ENCODE results near the gene CPPED1.

CPPED1 gene

DNA sequence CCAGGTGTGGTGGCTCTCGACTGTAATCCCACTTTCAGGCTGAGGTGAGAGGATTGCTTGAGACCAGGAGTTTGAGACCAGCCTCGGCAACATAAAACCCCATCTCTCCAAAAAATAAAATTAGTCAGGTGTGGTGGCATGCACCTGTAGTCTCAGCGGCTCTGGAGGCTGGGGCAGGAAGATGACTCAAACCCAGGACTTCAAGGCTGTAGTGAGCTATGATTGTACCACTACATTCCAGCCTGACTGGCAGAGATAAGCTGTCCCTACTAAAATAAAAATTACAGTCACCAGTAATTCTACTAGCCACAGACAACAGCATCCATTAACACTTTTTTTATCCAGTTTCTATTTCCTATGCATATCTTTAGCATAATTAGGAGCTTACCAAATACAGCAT lies 176.3 kb downstream of the CPPED1 start:
- Histone ChIP-seq H3K36me3 (ENCODE audit: control insufficient read depth, low read depth, low read length) (no peaks in the 10 kb centered on the region), H3K27ac (ENCODE audit: low read length) (no peak overlapping the region), H3K4me1 (ENCODE audit: control insufficient read depth, low read depth, low read length) (no peaks in the 10 kb centered on the region), H3K9me3 (ENCODE audit: control insufficient read depth, low read depth, low read length) (no peaks in the 10 kb centered on the region), H3K4me3 (ENCODE audit: low read length) (no peak overlapping the region), H3K27me3 (ENCODE audit: control insufficient read depth, insufficient read depth, low read length) (no peaks in the 10 kb centered on the region), H3K9ac (ENCODE audit: low read length) (no peak overlapping the region)

DNA sequence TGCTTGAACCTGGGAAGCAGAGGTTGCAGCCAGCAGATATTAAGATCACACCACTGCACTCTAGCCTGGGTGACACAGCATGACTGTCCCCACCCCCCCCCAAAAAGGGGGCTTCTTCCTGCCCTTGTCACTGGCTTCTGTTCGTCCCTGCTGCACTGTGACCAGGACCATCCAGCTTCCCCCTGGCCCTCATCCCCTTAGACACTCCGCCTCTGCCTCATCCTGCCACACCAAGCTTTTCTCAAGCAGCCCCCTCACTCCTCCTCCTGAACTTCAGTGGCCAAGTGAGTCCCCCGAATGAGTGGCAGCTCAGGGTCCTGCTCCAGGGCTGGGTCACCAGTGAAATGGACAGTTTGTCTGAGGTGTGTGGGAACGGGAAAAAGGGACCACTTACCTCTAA lies 177.3 kb downstream of the CPPED1 start:
- H3K27ac ChIP-seq (ENCODE audit: low read length) = no peak overlapping the region
- no peaks in the 10 kb centered on the region for H3K27me3 ChIP-seq (ENCODE audit: control insufficient read depth, insufficient read depth, low read length)
- no peaks in the 10 kb centered on the region for H3K4me1 ChIP-seq (ENCODE audit: control insufficient read depth, low read depth, low read length)
- no peaks in the 10 kb centered on the region for H3K9me3 ChIP-seq (ENCODE audit: control insufficient read depth, low read depth, low read length)
- no peak overlapping the region for H3K4me3 ChIP-seq (ENCODE audit: low read length)
- no peaks in the 10 kb centered on the region for H3K36me3 ChIP-seq (ENCODE audit: control insufficient read depth, low read depth, low read length)
- H3K9ac ChIP-seq (ENCODE audit: low read length) = no peak overlapping the region

DNA sequence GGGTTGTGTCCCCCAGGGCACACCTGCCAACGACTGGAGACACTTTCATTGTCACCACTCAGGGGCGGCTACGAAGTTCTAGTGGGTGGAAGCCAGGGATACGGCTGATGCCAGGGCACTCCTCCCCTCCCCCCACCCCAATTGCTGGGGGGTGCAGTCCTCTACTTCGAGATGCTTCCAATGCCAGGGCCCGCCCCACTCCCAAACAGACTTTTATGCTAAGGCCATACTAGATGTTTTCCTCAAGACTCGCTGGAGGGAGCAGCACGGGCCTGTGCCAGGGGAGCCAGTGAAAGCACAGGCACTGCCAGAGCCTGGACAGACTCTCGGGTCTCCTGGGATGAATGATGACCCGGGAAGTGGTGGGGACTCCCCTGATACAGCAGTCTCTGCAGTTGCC lies 178.0 kb downstream of the CPPED1 start:
- Histone ChIP-seq H3K4me3 (ENCODE audit: low read length) (no peak overlapping the region), H3K36me3 (ENCODE audit: control insufficient read depth, low read depth, low read length) (no peaks in the 10 kb centered on the region), H3K27me3 (ENCODE audit: control insufficient read depth, insufficient read depth, low read length) (no peaks in the 10 kb centered on the region), H3K4me1 (ENCODE audit: control insufficient read depth, low read depth, low read length) (no peaks in the 10 kb centered on the region), H3K27ac (ENCODE audit: low read length) (no peak overlapping the region), H3K9ac (ENCODE audit: low read length) (no peak overlapping the region), H3K9me3 (ENCODE audit: control insufficient read depth, low read depth, low read length) (no peaks in the 10 kb centered on the region)

DNA sequence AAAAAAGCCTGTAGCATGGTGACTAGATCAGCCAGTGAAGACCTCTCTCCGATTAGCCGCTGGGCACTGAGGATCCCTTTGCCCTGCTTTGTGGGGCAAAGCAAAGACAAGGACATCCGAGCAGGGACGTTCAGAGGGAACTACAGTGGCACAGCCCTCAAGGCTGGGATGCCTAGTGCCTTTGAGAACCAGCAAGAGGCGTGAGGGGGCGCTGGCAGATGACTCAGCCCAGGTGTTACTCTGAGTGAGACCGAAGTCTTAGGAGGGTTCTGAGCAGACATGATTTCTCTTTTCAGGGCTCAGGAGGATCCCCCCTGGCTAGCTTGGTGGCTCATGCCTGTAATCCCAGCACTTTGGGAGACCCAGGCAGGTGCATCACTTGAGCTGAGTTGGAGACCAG lies 178.6 kb downstream of the CPPED1 start:
- Histone ChIP-seq H3K9me3 (ENCODE audit: control insufficient read depth, low read depth, low read length) (no peaks in the 10 kb centered on the region), H3K36me3 (ENCODE audit: control insufficient read depth, low read depth, low read length) (no peaks in the 10 kb centered on the region), H3K27ac (ENCODE audit: low read length) (no peak overlapping the region), H3K9ac (ENCODE audit: low read length) (no peak overlapping the region), H3K4me3 (ENCODE audit: low read length) (no peak overlapping the region), H3K4me1 (ENCODE audit: control insufficient read depth, low read depth, low read length) (no peaks in the 10 kb centered on the region), H3K27me3 (ENCODE audit: control insufficient read depth, insufficient read depth, low read length) (no peaks in the 10 kb centered on the region)

DNA sequence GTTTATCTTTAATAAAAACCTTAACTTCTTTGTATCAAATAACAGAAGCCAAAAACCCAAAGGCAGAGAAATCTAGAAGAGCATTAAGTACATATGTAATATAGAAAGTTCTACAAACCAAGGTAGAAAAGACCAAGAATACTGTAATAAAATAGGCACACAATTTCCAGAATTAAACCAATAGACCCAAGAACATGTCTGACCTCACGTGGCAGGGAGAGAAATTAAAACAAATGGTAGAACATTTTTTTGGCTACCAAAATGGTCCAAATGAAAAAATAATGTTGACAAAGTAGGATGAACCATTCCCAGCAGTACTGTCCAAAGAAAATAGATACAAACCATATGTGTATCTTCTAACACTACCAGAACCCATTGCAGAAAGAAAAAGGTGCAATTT lies 183.5 kb downstream of the CPPED1 start:
- no peak overlapping the region for H3K4me3 ChIP-seq (ENCODE audit: low read length)
- H3K4me1 ChIP-seq (ENCODE audit: control insufficient read depth, low read depth, low read length) = no peaks in the 10 kb centered on the region
- H3K9ac ChIP-seq (ENCODE audit: low read length) = no peak overlapping the region
- no peak overlapping the region for H3K27ac ChIP-seq (ENCODE audit: low read length)
- no peaks in the 10 kb centered on the region for H3K9me3 ChIP-seq (ENCODE audit: control insufficient read depth, low read depth, low read length)
- H3K27me3 ChIP-seq (ENCODE audit: control insufficient read depth, insufficient read depth, low read length) = no peaks in the 10 kb centered on the region
- H3K36me3 ChIP-seq (ENCODE audit: control insufficient read depth, low read depth, low read length) = no peaks in the 10 kb centered on the region

DNA sequence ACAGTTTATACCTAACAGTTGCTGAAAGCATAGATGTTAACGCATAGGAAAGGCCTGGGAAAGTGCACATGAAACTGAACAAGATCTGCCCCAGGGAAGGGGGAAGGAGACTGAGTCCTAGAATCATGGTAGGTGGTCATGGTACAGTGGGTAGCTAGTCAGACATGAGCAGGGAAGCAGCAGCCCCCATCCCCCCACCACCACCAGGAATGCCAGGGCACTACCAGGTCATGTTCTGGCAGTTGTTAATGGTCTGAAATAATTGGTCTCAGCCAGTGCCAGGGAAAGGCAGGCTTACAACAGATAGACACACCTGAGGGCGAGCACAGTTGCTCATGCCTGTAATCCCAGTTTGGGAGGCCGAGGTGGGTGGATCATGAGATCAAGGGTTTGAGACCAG lies 185.2 kb downstream of the CPPED1 start:
- Histone ChIP-seq H3K9ac (ENCODE audit: low read length) (no peak overlapping the region), H3K4me1 (ENCODE audit: control insufficient read depth, low read depth, low read length) (peaks cover under 1% of the 10 kb centered on the region), H3K36me3 (ENCODE audit: control insufficient read depth, low read depth, low read length) (no peaks in the 10 kb centered on the region), H3K27ac (ENCODE audit: low read length) (no peak overlapping the region), H3K4me3 (ENCODE audit: low read length) (no peak overlapping the region), H3K9me3 (ENCODE audit: control insufficient read depth, low read depth, low read length) (no peaks in the 10 kb centered on the region), H3K27me3 (ENCODE audit: control insufficient read depth, insufficient read depth, low read length) (no peaks in the 10 kb centered on the region)

DNA sequence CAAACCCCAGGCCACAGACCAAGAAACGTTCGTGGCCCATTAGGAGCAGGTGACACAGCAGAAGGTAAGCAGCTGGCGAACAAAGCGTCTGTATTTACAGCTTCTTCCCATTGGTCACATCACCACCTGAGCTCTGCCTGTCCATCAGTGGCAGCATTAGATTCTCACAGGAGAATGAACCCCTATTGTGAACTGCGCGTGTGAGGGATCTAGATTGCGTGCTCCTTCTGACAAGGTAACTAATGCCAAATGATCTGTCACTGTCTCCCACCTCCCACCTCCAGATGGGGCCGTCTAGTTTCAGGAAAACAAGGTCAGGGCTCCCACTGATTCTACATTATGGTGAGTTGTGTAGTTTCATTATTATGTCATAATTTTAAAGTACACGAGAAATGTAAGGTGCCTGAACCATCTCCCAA lies 186.3 kb downstream of the CPPED1 start:
- no peaks in the 10 kb centered on the region for H3K36me3 ChIP-seq (ENCODE audit: control insufficient read depth, low read depth, low read length)
- peaks cover 3% of the 10 kb centered on the region for H3K4me1 ChIP-seq (ENCODE audit: control insufficient read depth, low read depth, low read length)
- H3K27me3 ChIP-seq (ENCODE audit: control insufficient read depth, insufficient read depth, low read length) = no peaks in the 10 kb centered on the region
- H3K9ac ChIP-seq (ENCODE audit: low read length) = no peak overlapping the region
- H3K27ac ChIP-seq (ENCODE audit: low read length) = no peak overlapping the region
- no peak overlapping the region for H3K4me3 ChIP-seq (ENCODE audit: low read length)
- no peaks in the 10 kb centered on the region for H3K9me3 ChIP-seq (ENCODE audit: control insufficient read depth, low read depth, low read length)

DNA sequence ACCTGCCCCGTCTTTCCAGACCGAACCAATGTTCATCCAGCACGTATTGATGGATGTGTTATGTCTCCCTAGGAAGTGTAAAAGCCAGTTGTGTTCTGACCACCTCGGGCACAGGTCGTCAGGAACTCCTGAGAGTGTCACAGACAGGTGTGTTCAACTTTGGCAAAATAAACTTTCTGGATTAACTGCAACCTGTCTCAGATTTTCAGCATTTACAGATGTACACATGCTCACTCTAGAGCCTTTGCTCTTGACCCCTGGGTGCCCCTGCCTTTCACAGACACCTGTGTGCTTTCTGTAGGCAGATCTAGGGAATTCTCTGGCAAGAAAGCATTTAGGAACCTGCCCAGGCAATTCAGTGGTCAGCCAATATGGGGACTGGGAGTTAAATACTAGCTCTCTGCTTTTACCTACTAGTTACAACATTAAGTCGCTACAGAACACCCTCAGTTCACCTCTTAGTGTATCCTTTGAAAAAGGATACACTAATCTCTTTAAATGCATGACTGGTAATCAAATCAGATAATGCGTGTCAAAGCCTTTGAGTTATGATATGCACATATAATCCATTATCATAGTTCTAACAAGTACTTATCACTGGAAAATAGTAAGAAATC lies 188.9 kb downstream of the CPPED1 start:
- Histone ChIP-seq H3K9ac (ENCODE audit: low read length) (no peak overlapping the region), H3K27me3 (ENCODE audit: control insufficient read depth, insufficient read depth, low read length) (no peaks in the 10 kb centered on the region), H3K4me3 (ENCODE audit: low read length) (no peak overlapping the region), H3K4me1 (ENCODE audit: control insufficient read depth, low read depth, low read length) (peaks cover 3% of the 10 kb centered on the region), H3K27ac (ENCODE audit: low read length) (no peak overlapping the region), H3K9me3 (ENCODE audit: control insufficient read depth, low read depth, low read length) (no peaks in the 10 kb centered on the region), H3K36me3 (ENCODE audit: control insufficient read depth, low read depth, low read length) (no peaks in the 10 kb centered on the region)

DNA sequence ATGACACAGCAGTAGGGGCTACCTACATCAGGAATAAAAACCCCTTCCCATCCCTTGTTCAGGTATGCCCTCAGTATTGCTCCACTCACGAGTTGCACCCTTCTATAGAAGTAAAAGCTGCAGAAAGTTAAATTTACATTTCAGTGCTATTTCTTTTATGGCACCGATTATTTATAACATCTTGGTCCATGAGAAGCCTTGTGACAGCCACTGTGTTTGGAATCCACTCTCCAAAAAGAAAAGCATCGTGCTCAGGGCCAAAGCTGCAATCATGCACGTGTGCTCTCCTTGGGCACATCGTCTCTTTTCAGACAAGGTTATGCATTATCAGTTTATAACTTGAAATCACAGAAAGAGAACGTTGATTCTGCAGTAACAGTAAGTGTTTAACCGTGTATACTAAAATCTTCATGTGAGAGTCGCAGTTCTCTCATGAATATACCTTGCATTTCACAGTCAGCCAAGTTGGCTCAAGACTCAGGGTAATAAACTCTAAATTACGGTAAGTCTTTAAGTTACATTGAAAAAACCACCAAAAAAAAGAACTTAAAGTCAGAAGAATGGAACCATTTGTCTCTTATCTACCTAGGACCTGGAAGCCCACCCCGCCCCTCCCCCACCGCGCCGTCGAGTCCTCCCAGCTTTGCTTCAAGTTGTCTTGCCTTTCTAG lies 189.6 kb downstream of the CPPED1 start:
- no peaks in the 10 kb centered on the region for H3K9me3 ChIP-seq (ENCODE audit: control insufficient read depth, low read depth, low read length)
- no peaks in the 10 kb centered on the region for H3K27me3 ChIP-seq (ENCODE audit: control insufficient read depth, insufficient read depth, low read length)
- no peak overlapping the region for H3K4me3 ChIP-seq (ENCODE audit: low read length)
- no peak overlapping the region for H3K9ac ChIP-seq (ENCODE audit: low read length)
- H3K27ac ChIP-seq (ENCODE audit: low read length) = no peak overlapping the region
- H3K36me3 ChIP-seq (ENCODE audit: control insufficient read depth, low read depth, low read length) = no peaks in the 10 kb centered on the region
- peaks cover 3% of the 10 kb centered on the region for H3K4me1 ChIP-seq (ENCODE audit: control insufficient read depth, low read depth, low read length)

DNA sequence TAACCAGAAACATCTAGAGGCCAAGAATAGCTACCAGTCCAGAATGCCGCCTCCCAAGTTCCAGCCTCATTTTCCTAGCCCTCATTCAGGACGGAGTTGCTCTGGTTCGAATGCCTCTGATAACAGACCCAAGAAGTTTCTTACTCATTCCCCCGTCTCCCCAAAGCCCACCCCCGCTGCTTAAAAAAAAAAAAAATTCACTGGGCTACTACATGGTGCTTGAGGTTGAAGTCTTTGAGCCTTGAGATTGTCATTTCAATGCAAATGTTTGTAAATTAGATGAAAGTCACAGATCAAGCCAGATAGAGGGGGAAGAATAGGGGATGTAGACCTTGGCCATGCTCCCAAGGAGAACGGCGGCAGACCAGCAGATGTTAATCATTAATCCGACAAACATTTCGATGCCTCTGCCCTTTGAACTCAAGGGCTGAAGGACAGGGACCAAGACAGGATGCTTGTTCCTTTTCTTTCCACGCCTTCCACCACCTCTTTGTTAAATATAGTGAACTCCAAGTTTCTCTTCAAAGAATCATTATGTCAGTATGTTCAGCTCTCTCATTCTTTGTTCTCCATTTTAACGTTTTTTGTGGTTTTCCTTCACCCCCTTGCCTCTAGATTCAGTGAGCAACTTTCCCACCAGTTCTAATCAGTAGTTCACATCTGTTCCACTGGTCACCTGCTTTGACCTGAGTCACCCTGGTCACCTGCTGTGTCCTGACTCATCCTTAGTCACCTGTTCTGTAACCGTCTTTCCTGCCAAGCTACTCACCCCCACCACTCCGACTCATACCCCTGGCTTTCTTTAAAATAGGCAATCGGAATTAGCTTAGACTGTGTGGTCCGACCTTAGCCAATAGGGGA lies 190.3 kb downstream of the CPPED1 start:
- Histone ChIP-seq H3K27ac (ENCODE audit: low read length) (no peak overlapping the region), H3K4me1 (ENCODE audit: control insufficient read depth, low read depth, low read length) (peaks cover 3% of the 10 kb centered on the region), H3K9me3 (ENCODE audit: control insufficient read depth, low read depth, low read length) (no peaks in the 10 kb centered on the region), H3K27me3 (ENCODE audit: control insufficient read depth, insufficient read depth, low read length) (no peaks in the 10 kb centered on the region), H3K9ac (ENCODE audit: low read length) (no peak overlapping the region), H3K36me3 (ENCODE audit: control insufficient read depth, low read depth, low read length) (no peaks in the 10 kb centered on the region), H3K4me3 (ENCODE audit: low read length) (no peak overlapping the region)

DNA sequence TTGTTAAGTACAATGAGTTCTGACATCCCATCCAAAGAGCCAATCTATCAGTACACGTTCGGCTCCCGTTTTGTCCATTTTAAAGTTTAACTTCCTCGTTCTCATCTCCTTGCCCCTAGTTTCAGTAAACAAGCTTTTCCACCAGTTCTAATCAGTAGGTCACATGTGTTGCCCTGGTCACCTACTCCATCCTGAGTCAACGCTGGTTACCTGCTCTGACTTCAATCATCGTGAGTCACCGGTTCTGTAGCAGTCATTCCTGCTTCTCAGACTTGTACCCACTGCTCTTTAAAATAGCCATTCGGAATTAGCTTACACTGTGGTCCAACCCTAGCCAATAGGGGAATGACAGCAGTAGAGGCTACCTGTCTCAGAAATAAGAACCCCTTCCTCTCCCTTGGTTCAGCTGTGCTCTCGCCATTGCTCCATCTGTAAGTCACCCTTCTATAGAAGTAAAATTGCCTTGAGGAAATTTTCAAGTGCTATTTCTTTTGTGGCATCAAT lies 191.0 kb downstream of the CPPED1 start:
- Histone ChIP-seq H3K4me1 (ENCODE audit: control insufficient read depth, low read depth, low read length) (peaks cover 3% of the 10 kb centered on the region), H3K36me3 (ENCODE audit: control insufficient read depth, low read depth, low read length) (no peaks in the 10 kb centered on the region), H3K4me3 (ENCODE audit: low read length) (no peak overlapping the region), H3K27ac (ENCODE audit: low read length) (no peak overlapping the region), H3K9me3 (ENCODE audit: control insufficient read depth, low read depth, low read length) (no peaks in the 10 kb centered on the region), H3K9ac (ENCODE audit: low read length) (no peak overlapping the region), H3K27me3 (ENCODE audit: control insufficient read depth, insufficient read depth, low read length) (no peaks in the 10 kb centered on the region)
